B cell (primary cell): ENCODE results near the gene NKAIN2. TPM values are rescaled to one million over a fixed set of nuclear protein-coding genes. Genes with fewer than 3 reads are reported as not detected.

ENCODE experiments used
- ATAC-seq: fragments of 200-7000 bp; cut with Tn5 transposase; one replicate; pipeline ENCODE4 v1.10.0; 2021; ENCODE audit warnings: low read depth, mild to moderate bottlenecking, moderate number of reproducible peaks, moderate library complexity
- CTCF ChIA-PET: fragments of 350-600 bp; sonication (Branson Sonifier 250); formaldehyde crosslinking; loops from one replicate; lab custom pipeline; 2021; ENCODE audit warnings: antibody characterized with exemption, inconsistent platforms; lab: Charles Lee
- POLR2A ChIA-PET: fragments of 350-600 bp; sonication (Branson Sonifier 250); formaldehyde crosslinking; loops from one replicate; lab custom pipeline; 2021; ENCODE audit warnings: antibody characterized with exemption; lab: Charles Lee
- DNase-seq: peaks from one replicate; pipeline ENCODE4 v3.0.0; 2013
- H2AFZ ChIP-seq: 2 replicates; pipeline ENCODE4 v1.6.1; 2012; ENCODE audit warnings: mild to moderate bottlenecking, low read depth, low read length; ENCODE audit not compliant: insufficient read depth, poor library complexity, severe bottlenecking
- H3K27ac ChIP-seq, 2 donors: 1 replicate in 1 of 2; 2 replicates in 1 of 2; pipeline ENCODE4 v1.5.1; 2012 to 2013; ENCODE audit warnings: low read length in 2 of 2, mild to moderate bottlenecking in 2 of 2, moderate library complexity in 1 of 2
- H3K27me3 ChIP-seq, 4 experiments: fragments of 200-600 bp in 1 of 4; sonication (generic) in 1 of 4; replicated peaks in 1 of 4; 1 replicate in 2 of 4; 2 replicates in 2 of 4; pipeline versions ENCODE4 v1.6.1 to v1.7.0; 2013 to 2016; ENCODE audit warnings: low read length in 3 of 4, mild to moderate bottlenecking in 2 of 4, mixed read lengths in 1 of 4, moderate library complexity in 1 of 4; ENCODE audit not compliant: insufficient read depth in 4 of 4, control insufficient read depth in 3 of 4; ENCODE audit errors: control extremely low read depth in 1 of 4
- H3K36me3 ChIP-seq, 2 experiments: replicated peaks in 1 of 2; 1 replicate in 1 of 2; 2 replicates in 1 of 2; pipeline versions ENCODE4 v1.6.1 to v1.7.1; 2013; ENCODE audit warnings: low read length in 1 of 2; ENCODE audit not compliant: insufficient read depth in 2 of 2, control insufficient read depth in 1 of 2; ENCODE audit errors: control extremely low read depth in 1 of 2, extremely low read depth in 1 of 2
- H3K4me1 ChIP-seq, 2 donors: fragments of 200-600 bp in 1 of 2; sonication (generic) in 1 of 2; 1 replicate in 1 of 2; 2 replicates in 1 of 2; pipeline versions ENCODE4 v1.5.1 to v1.6.1; 2013 to 2017; ENCODE audit warnings: low read length in 2 of 2; ENCODE audit not compliant: control insufficient read depth in 2 of 2, insufficient read depth in 2 of 2
- H3K4me2 ChIP-seq: replicated peaks from 2 replicates; pipeline ENCODE3; 2012; ENCODE audit warnings: mild to moderate bottlenecking, low read depth, low read length; ENCODE audit not compliant: poor library complexity, severe bottlenecking
- H3K4me3 ChIP-seq, 5 experiments: fragments of 200-600 bp in 1 of 5; sonication (generic) in 1 of 5; 1 replicate in 3 of 5; 2 replicates in 2 of 5; pipeline versions ENCODE4 v1.5.1 to v1.7.0; 2011 to 2016; ENCODE audit warnings: low read length in 4 of 5, mild to moderate bottlenecking in 4 of 5, low read depth in 2 of 5, control low read depth in 1 of 5, moderate library complexity in 1 of 5; ENCODE audit not compliant: insufficient read depth in 1 of 5; ENCODE audit errors: control extremely low read depth in 1 of 5, extremely low read depth in 1 of 5
- H3K79me2 ChIP-seq: fragments of 200-600 bp; sonication (generic); one replicate; pipeline ENCODE4 v1.6.0; 2016; ENCODE audit warnings: low read length; ENCODE audit not compliant: control insufficient read depth, insufficient read depth
- H3K9ac ChIP-seq: fragments of 200-600 bp; sonication (generic); 2 replicates; pipeline ENCODE4 v1.6.1; 2017; ENCODE audit warnings: mild to moderate bottlenecking, low read length, moderate library complexity
- H3K9me3 ChIP-seq, 3 donors: one replicate each; pipeline versions ENCODE4 v1.6.1 to v1.7.1; 2013; ENCODE audit warnings: low read length in 2 of 3; ENCODE audit not compliant: control insufficient read depth in 2 of 3, insufficient read depth in 1 of 3; ENCODE audit errors: control extremely low read depth in 1 of 3
- H4K20me1 ChIP-seq: 2 replicates; pipeline ENCODE4 v1.6.0; 2012; ENCODE audit warnings: mild to moderate bottlenecking, low read length; ENCODE audit not compliant: insufficient read depth, control insufficient read depth, poor library complexity, severe bottlenecking
- H3K27ac Mint-ChIP-seq: one replicate; pipeline ENCODE4 v1.8.0; 2021; ENCODE audit warnings: mixed read lengths
- H3K27me3 Mint-ChIP-seq: one replicate; pipeline ENCODE4 v1.8.0; 2021; ENCODE audit warnings: mixed read lengths
- H3K4me1 Mint-ChIP-seq: one replicate; pipeline ENCODE4 v1.8.0; 2021; ENCODE audit warnings: mixed read lengths
- H3K4me3 Mint-ChIP-seq: one replicate; pipeline ENCODE4 v1.8.0; 2021; ENCODE audit warnings: mixed read lengths
- H3K9me3 Mint-ChIP-seq: one replicate; pipeline ENCODE4 v1.8.0; 2022; ENCODE audit warnings: mixed read lengths; ENCODE audit not compliant: insufficient read depth
- CTCF ChIP-seq: fragments of 200-600 bp; IDR thresholded peaks from one replicate; pipeline ENCODE4 v1.8.0; 2022; ENCODE audit warnings: antibody characterized with exemption, mild to moderate bottlenecking
- EZH2 ChIP-seq: IDR thresholded peaks from 2 replicates; pipeline ENCODE4 v1.6.1; 2012; ENCODE audit warnings: borderline replicate concordance, low read depth, mild to moderate bottlenecking, moderate library complexity, low read length; ENCODE audit not compliant: insufficient read depth, poor library complexity, severe bottlenecking
- WGBS: methylation state at CpG from one replicate; pipeline ENCODE4 v1.1.5; 2013; ENCODE audit warnings: missing lambda C conversion rate; ENCODE audit not compliant: insufficient coverage; 5-methylcytosine and 5-hydroxymethylcytosine counted together
- intact Hi-C: fragments of 100-400 bp; cut with micrococcal nuclease; formaldehyde crosslinking; loops from one replicate; pipeline ENCODE4 v1.10.0; 2022
- polyA plus RNA-seq: library from polyadenylated mRNA; depleted of rRNA; stranded (reverse); fragments of >200 nt; gene quantifications from 2 replicates; pipeline ENCODE4 v1.2.3, GENCODE V29; 2012
- total RNA-seq, 2 donors: library from RNA; stranded (reverse); fragments of 120-200 nt in 1 of 2; gene quantifications; 1 replicate in 1 of 2; 2 replicates in 1 of 2; pipeline versions ENCODE4 v1.2.3 to v1.2.4, GENCODE V29; 2013 to 2022

Gene NKAIN2
- total and polyA plus RNA-seq, 2 donors (not counting 1 experiment from before 2014, with no cell fraction given) = not detected

- no peaks in the 10 kb centered on the region for H3K27me3 Mint-ChIP-seq
- ATAC-seq = no peak
- Histone ChIP-seq H3K9me3 (peaks cover 0 to 4% (median 0%) of the 10 kb centered on the region in 3 donors), H3K4me2 (no peak overlapping the region), H2AFZ (no peak overlapping the region), H3K27ac (no peak overlapping the region), H3K4me1 (no peaks in the 10 kb centered on the region), H3K27me3 (no peaks in the 10 kb centered on the region), H3K9ac (no peak overlapping the region), H3K36me3 (no peaks in the 10 kb centered on the region), H4K20me1 (no peaks in the 10 kb centered on the region), H3K79me2 (no peaks in the 10 kb centered on the region), H3K4me3 (no peak overlapping the region)
- no CpG with 5 or more reads among the region's 4 CpGs for WGBS
- no peaks in the 10 kb centered on the region for H3K4me1 Mint-ChIP-seq
- H3K27ac Mint-ChIP-seq = no peak overlapping the region
- ChIA-PET POLR2A (no interaction called here), CTCF (no interaction called here)
- H3K9me3 Mint-ChIP-seq = peaks cover 9% of the 10 kb centered on the region
- intact Hi-C loops = no loop called here
- no peak for DNase-seq
- TF ChIP-seq EZH2 (no peak), CTCF (no peak)
- no peak overlapping the region for H3K4me3 Mint-ChIP-seq
Observed at GRCh38 chr6:124640432-124640831, 836.8 kb downstream of the NKAIN2 start.

GRCh38 chr6:124655866-124656265 is 852.2 kb downstream of the NKAIN2 start:
- Mint-ChIP-seq H3K4me1 (no peaks in the 10 kb centered on the region), H3K27me3 (no peaks in the 10 kb centered on the region), H3K27ac (no peak overlapping the region), H3K9me3 (no peaks in the 10 kb centered on the region), H3K4me3 (no peak overlapping the region)
- intact Hi-C loops = no loop called here
- no peak for TF ChIP-seq CTCF
- TF ChIP-seq EZH2 = no peak
- WGBS = no CpG with 5 or more reads among the region's 1 CpG
- ChIA-PET CTCF (no interaction called here), POLR2A (no interaction called here)
- Histone ChIP-seq H3K4me3 (no peak overlapping the region), H3K36me3 (no peaks in the 10 kb centered on the region), H3K9me3 (peaks cover 0 to 6% (median 0%) of the 10 kb centered on the region in 3 donors), H3K27ac (no peak overlapping the region), H3K9ac (no peak overlapping the region), H3K4me2 (no peak overlapping the region), H4K20me1 (no peaks in the 10 kb centered on the region), H3K4me1 (no peaks in the 10 kb centered on the region), H3K79me2 (no peaks in the 10 kb centered on the region), H2AFZ (no peak overlapping the region), H3K27me3 (no peaks in the 10 kb centered on the region)
- no peak for ATAC-seq
- no peak for DNase-seq
